ENCODE results near the gene AKNAD1. TPM values are rescaled to one million over a fixed set of nuclear protein-coding genes. Genes with fewer than 3 reads are reported as not detected.
A peak's percentile ranks its signal among the peaks of the same experiment; 100 is the strongest.

AKNAD1 gene
- total RNA-seq, 1 experiment from 2014 or later = 7.2 TPM

DNA sequence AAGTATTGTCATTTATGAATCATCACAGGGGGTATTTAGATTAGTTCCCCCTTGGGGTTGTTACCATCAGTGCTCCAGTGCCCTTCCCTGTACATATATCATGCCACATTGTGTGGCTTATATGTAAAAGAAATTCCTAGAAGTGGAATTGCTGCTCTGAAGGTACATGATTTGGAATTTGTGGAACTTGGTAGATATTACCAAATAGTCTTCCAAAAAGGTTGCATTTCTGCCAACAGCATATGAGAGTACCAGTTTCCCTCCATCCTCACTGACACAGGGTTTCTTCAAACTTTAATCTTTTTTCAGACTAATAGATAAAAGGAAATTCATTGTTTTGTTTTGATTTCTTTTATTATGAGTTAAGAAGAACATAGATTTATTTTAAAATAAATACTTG lies 41.3 kb downstream of the AKNAD1 start:
- H3K27ac Mint-ChIP-seq (ENCODE audit: low read depth, unreplicated experiment) = peak overlapping the region; percentile 100
- H3K4me3 Mint-ChIP-seq (ENCODE audit: unreplicated experiment) = peak overlapping the region; percentile 68
- no TSS peak for BruUV-seq (replicated peaks)
- ChIA-PET POLR2A (interaction anchor here (0.7 kb wide), 1 partner anchor 9 kb away, joined by 5 read pairs; no protein-coding TSS in a partner anchor), CTCF (no interaction called here)
- DNase-seq (ENCODE audit: unreplicated experiment) = no peak
- H3K4me1 Mint-ChIP-seq (ENCODE audit: insufficient read depth, unreplicated experiment) = peaks cover 27% of the 10 kb centered on the region
- peaks cover 9% of the 10 kb centered on the region for H3K36me3 Mint-ChIP-seq (ENCODE audit: insufficient read depth, unreplicated experiment)
- TF ChIP-seq CTCF (IDR thresholded peaks at IDR 0.05; ENCODE audit: unreplicated experiment) = no peak
- intact Hi-C loops (cut with micrococcal nuclease) = no loop called here
- H3K27me3 Mint-ChIP-seq (ENCODE audit: insufficient read depth, unreplicated experiment) = no peaks in the 10 kb centered on the region
- H3K9me3 Mint-ChIP-seq (ENCODE audit: unreplicated experiment) = no peaks in the 10 kb centered on the region

DNA sequence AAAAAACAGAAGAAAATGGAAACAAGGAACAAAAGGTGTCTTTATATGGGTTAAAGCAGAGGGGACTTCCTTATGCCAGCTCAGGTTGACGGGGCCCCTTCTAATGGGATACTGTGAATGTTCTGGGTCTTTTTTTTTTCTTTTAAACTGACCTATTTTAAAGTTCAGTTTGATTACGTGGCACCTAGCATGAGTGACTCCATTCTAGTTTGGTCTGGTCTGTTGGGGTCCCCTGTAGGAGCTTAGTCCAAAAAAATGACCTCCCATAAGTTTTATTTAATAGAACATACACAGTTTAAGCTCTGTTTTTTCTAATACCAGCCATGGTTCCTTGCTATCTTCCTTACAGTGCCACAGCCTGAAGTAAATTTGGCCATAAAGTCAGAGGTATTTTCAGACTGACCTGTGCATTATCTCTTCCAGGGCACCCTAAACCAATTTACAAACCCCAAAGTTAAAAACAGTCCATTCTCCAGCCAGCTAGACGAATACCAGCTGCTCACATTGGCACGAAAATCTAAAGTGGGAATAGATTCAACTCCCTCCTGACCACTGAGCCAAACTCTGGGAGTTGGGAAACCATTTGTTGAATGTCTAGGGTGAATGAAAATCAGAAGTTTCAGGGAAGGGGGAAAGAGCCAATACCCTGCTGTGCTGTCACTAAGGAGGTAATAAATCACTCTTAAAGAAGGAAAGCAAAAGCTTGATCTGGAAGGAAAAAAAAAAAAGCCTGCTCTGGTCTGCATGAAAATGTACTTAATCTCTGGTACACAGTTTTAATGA lies 42.4 kb downstream of the AKNAD1 start:
- DNase-seq (ENCODE audit: unreplicated experiment) = no peak
- no TSS peak for BruUV-seq (replicated peaks)
- no peaks in the 10 kb centered on the region for H3K27me3 Mint-ChIP-seq (ENCODE audit: insufficient read depth, unreplicated experiment)
- CTCF ChIA-PET = interaction anchor here (0.6 to 1.6 kb wide), 5 partner anchors 13 to 609 kb away, joined by 3 to 7 read pairs (median 3); no protein-coding TSS in a partner anchor
- H3K4me3 Mint-ChIP-seq (ENCODE audit: unreplicated experiment) = no peak overlapping the region
- no peak for TF ChIP-seq CTCF (IDR thresholded peaks at IDR 0.05; ENCODE audit: unreplicated experiment)
- POLR2A ChIA-PET = interaction anchor here (0.6 to 1.2 kb wide), 4 partner anchors 61 to 146 kb away, joined by 3 read pairs; partner anchors contain the start of gene STXBP3
- H3K27ac Mint-ChIP-seq (ENCODE audit: low read depth, unreplicated experiment) = peak overlapping the region; percentile 100
- peaks cover 22% of the 10 kb centered on the region for H3K4me1 Mint-ChIP-seq (ENCODE audit: insufficient read depth, unreplicated experiment)
- H3K36me3 Mint-ChIP-seq (ENCODE audit: insufficient read depth, unreplicated experiment) = peaks cover 14% of the 10 kb centered on the region
- no peaks in the 10 kb centered on the region for H3K9me3 Mint-ChIP-seq (ENCODE audit: unreplicated experiment)
- intact Hi-C loops (cut with micrococcal nuclease) = no loop called here

DNA sequence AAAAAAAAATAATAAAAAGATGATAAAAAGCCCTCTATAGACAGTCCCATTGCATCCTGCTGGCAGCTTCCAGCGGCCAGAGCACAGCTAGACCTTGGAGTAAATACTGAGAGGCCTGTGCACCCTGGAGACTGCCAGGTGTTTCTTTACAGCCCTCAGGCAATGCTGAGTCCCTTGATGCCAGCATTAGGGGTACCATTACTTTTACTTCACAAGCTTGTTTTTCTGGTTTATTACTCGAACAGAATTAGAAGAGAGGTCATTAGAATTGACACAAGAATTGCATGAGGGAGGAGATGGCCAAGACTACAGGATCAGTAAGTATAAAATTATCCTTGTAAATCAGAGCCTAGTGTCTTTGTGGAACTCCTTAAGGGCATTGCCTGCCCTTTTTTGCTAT lies 43.6 kb downstream of the AKNAD1 start:
- H3K4me3 Mint-ChIP-seq (ENCODE audit: unreplicated experiment) = no peak overlapping the region
- intact Hi-C loops (cut with micrococcal nuclease) = no loop called here
- BruUV-seq (replicated peaks) = no TSS peak
- ChIA-PET POLR2A (interaction anchor here (1.1 to 1.2 kb wide), 2 partner anchors 60 to 84 kb away, joined by 3 to 5 read pairs; no protein-coding TSS in a partner anchor), CTCF (interaction anchor here (0.8 to 1.0 kb wide), 2 partner anchors 85 to 135 kb away, joined by 3 read pairs; no protein-coding TSS in a partner anchor)
- H3K4me1 Mint-ChIP-seq (ENCODE audit: insufficient read depth, unreplicated experiment) = peaks cover 21% of the 10 kb centered on the region
- no peaks in the 10 kb centered on the region for H3K27me3 Mint-ChIP-seq (ENCODE audit: insufficient read depth, unreplicated experiment)
- peaks cover 23% of the 10 kb centered on the region for H3K36me3 Mint-ChIP-seq (ENCODE audit: insufficient read depth, unreplicated experiment)
- H3K27ac Mint-ChIP-seq (ENCODE audit: low read depth, unreplicated experiment) = no peak overlapping the region
- no peak for DNase-seq (ENCODE audit: unreplicated experiment)
- H3K9me3 Mint-ChIP-seq (ENCODE audit: unreplicated experiment) = no peaks in the 10 kb centered on the region
- no peak for TF ChIP-seq CTCF (IDR thresholded peaks at IDR 0.05; ENCODE audit: unreplicated experiment)

GRCh38 chr1:108811611-108812010 lies 45.3 kb downstream of the AKNAD1 start:
- no peak overlapping the region for H3K27ac Mint-ChIP-seq (ENCODE audit: low read depth, unreplicated experiment)
- DNase-seq (ENCODE audit: unreplicated experiment) = no peak
- CTCF ChIA-PET = interaction anchor here (0.9 kb wide), 1 partner anchor 10 kb away, joined by 3 read pairs; no protein-coding TSS in a partner anchor
- no peak for TF ChIP-seq CTCF (IDR thresholded peaks at IDR 0.05; ENCODE audit: unreplicated experiment)
- no peak overlapping the region for H3K4me3 Mint-ChIP-seq (ENCODE audit: unreplicated experiment)
- POLR2A ChIA-PET = interaction anchor here (1.6 to 1.7 kb wide), 2 partner anchors 17 to 19 kb away, joined by 3 read pairs; no protein-coding TSS in a partner anchor
- no peaks in the 10 kb centered on the region for H3K27me3 Mint-ChIP-seq (ENCODE audit: insufficient read depth, unreplicated experiment)
- BruUV-seq (replicated peaks) = no TSS peak
- H3K4me1 Mint-ChIP-seq (ENCODE audit: insufficient read depth, unreplicated experiment) = peaks cover 8% of the 10 kb centered on the region
- intact Hi-C loops (cut with micrococcal nuclease) = no loop called here
- peaks cover 40% of the 10 kb centered on the region for H3K36me3 Mint-ChIP-seq (ENCODE audit: insufficient read depth, unreplicated experiment)
- H3K9me3 Mint-ChIP-seq (ENCODE audit: unreplicated experiment) = no peaks in the 10 kb centered on the region
